Osteoblast (primary cell): ENCODE measurements around the gene UBE2L3. TPM values are rescaled to one million over a fixed set of nuclear protein-coding genes. Genes with fewer than 3 reads are reported as not detected.

ENCODE experiments used
- DNase-seq: peaks from one replicate; pipeline ENCODE4 v3.0.0; 2011; ENCODE audit warnings: low spot score, mixed read lengths; ENCODE audit not compliant: insufficient read length; ENCODE audit errors: missing footprints
- H2AFZ ChIP-seq: 2 replicates; pipeline ENCODE4 v1.6.0; 2011; ENCODE audit warnings: mild to moderate bottlenecking, low read length
- H3K27ac ChIP-seq: 2 replicates; pipeline ENCODE4 v1.5.1; 2011; ENCODE audit warnings: mild to moderate bottlenecking, low read depth, low read length, moderate library complexity
- H3K27me3 ChIP-seq: 2 replicates; pipeline ENCODE4 v1.6.0; 2012; ENCODE audit warnings: mild to moderate bottlenecking, control low read depth, inconsistent platforms, low read length, moderate library complexity; ENCODE audit not compliant: insufficient read depth
- H3K36me3 ChIP-seq: 2 replicates; pipeline ENCODE4 v1.5.1; 2011; ENCODE audit warnings: mild to moderate bottlenecking, low read length, control low read depth, moderate library complexity; ENCODE audit not compliant: insufficient read depth
- H3K4me1 ChIP-seq: 2 replicates; pipeline ENCODE4 v1.5.1; 2011; ENCODE audit warnings: mild to moderate bottlenecking, low read length, control low read depth, moderate library complexity; ENCODE audit not compliant: insufficient read depth
- H3K4me2 ChIP-seq: 2 replicates; pipeline ENCODE4 v1.6.0; 2011; ENCODE audit warnings: mild to moderate bottlenecking, low read length; ENCODE audit not compliant: insufficient read depth
- H3K4me3 ChIP-seq: fragments of 200-600 bp; sonication (generic); 3 replicates; pipeline ENCODE4 v1.5.1; 2012; ENCODE audit warnings: mild to moderate bottlenecking, low read length, inconsistent platforms; ENCODE audit not compliant: insufficient read depth
- H3K79me2 ChIP-seq: 2 replicates; pipeline ENCODE4 v1.6.0; 2012; ENCODE audit warnings: mild to moderate bottlenecking, low read length, control low read depth, inconsistent platforms; ENCODE audit not compliant: insufficient read depth
- H3K9me3 ChIP-seq: 2 replicates; pipeline ENCODE4 v1.5.1; 2011; ENCODE audit warnings: low read depth, low read length, control low read depth
- H4K20me1 ChIP-seq: 2 replicates; pipeline ENCODE4 v1.6.0; 2012; ENCODE audit warnings: mild to moderate bottlenecking, low read length, control low read depth; ENCODE audit not compliant: insufficient read depth
- CTCF ChIP-seq: IDR thresholded peaks from 2 replicates; pipeline ENCODE4 v1.5.1; 2011; ENCODE audit warnings: mild to moderate bottlenecking, low read depth, low read length, moderate library complexity; ENCODE audit errors: extremely low read depth
- total RNA-seq: library from RNA; depleted of rRNA; stranded (reverse); fragments of >200 nt; gene quantifications from 2 replicates; pipeline ENCODE4 v1.2.3, GENCODE V29; 2012

UBE2L3 gene
- total RNA-seq, 1 donor: 40.2 TPM

- H2AFZ ChIP-seq: no peak overlapping the region
- peaks cover 7% of the 10 kb centered on the region for H4K20me1 ChIP-seq
- peak; percentile 1 for DNase-seq
- no peaks in the 10 kb centered on the region for H3K9me3 ChIP-seq
- no peak for TF ChIP-seq CTCF
- H3K27me3 ChIP-seq: no peaks in the 10 kb centered on the region
- peaks cover 12% of the 10 kb centered on the region for H3K79me2 ChIP-seq
- no peak overlapping the region for H3K4me3 ChIP-seq
- H3K4me2 ChIP-seq: no peak overlapping the region
- no peak overlapping the region for H3K27ac ChIP-seq
- peaks cover 16% of the 10 kb centered on the region for H3K4me1 ChIP-seq
- no peaks in the 10 kb centered on the region for H3K36me3 ChIP-seq
Observed at GRCh38 chr22:21639359-21639758, 71.8 kb downstream of the UBE2L3 start.

GRCh38 chr22:21640810-21641209 lies 73.3 kb downstream of the UBE2L3 start:
- H3K79me2 ChIP-seq: peaks cover 12% of the 10 kb centered on the region
- H3K4me3 ChIP-seq: no peak overlapping the region
- peak; percentile 32 for DNase-seq
- no peaks in the 10 kb centered on the region for H3K9me3 ChIP-seq
- H2AFZ ChIP-seq: no peak overlapping the region
- H3K27me3 ChIP-seq: no peaks in the 10 kb centered on the region
- peaks cover 7% of the 10 kb centered on the region for H4K20me1 ChIP-seq
- H3K27ac ChIP-seq: no peak overlapping the region
- TF ChIP-seq CTCF: no peak
- no peaks in the 10 kb centered on the region for H3K36me3 ChIP-seq
- peaks cover 16% of the 10 kb centered on the region for H3K4me1 ChIP-seq
- peak overlapping the region; percentile 99 for H3K4me2 ChIP-seq

- TF ChIP-seq CTCF: peak; percentile 71
- H3K36me3 ChIP-seq: no peaks in the 10 kb centered on the region
- H3K27ac ChIP-seq: peak overlapping the region; percentile 72
- peaks cover 12% of the 10 kb centered on the region for H3K79me2 ChIP-seq
- H3K27me3 ChIP-seq: no peaks in the 10 kb centered on the region
- H4K20me1 ChIP-seq: peaks cover 7% of the 10 kb centered on the region
- H3K4me2 ChIP-seq: peak overlapping the region; percentile 99
- H3K4me1 ChIP-seq: peaks cover 16% of the 10 kb centered on the region
- DNase-seq: peak; percentile 96
- no peaks in the 10 kb centered on the region for H3K9me3 ChIP-seq
- H3K4me3 ChIP-seq: peak overlapping the region; percentile 89
- H2AFZ ChIP-seq: peak overlapping the region; percentile 97
Observed at GRCh38 chr22:21641417-21641788, 73.9 kb downstream of the UBE2L3 start.

GRCh38 chr22:21641789-21642583 lies 74.5 kb downstream of the UBE2L3 start, which contains the start of gene SDF2L1:
SDF2L1 (plus strand) TSS chr22:21642302; CDS start chr22:21642337, 35 bp downstream.
- Histone ChIP-seq H3K79me2 (peaks cover 12% of the 10 kb centered on the region), H3K4me2 (peak within 1 kb of the TSS; percentile 99), H4K20me1 (peaks cover 7% of the 10 kb centered on the region), H3K9me3 (no peaks in the 10 kb centered on the region), H3K27ac (peak within 1 kb of the TSS; percentile 72), H3K27me3 (no peaks in the 10 kb centered on the region), H2AFZ (peak within 1 kb of the TSS; percentile 97), H3K4me1 (peaks cover 16% of the 10 kb centered on the region), H3K36me3 (no peaks in the 10 kb centered on the region), H3K4me3 (peak within 1 kb of the TSS; percentile 89)
- peak; percentile 100 for DNase-seq
- TF ChIP-seq CTCF: no peak
